Uterus (tissue), 4 donors: Measurements from ENCODE around the gene C16orf86. TPM values are rescaled to one million over a fixed set of nuclear protein-coding genes. Genes with fewer than 3 reads are reported as not detected.

Source experiments
- DNase-seq, 2 donors: peaks; one replicate each; pipeline ENCODE4 v3.0.0-alpha.2; 2019 to 2020
- H3K27ac ChIP-seq, 2 donors: fragments of 200-600 bp; sonication (generic); 1 replicate in 1 of 2; 2 replicates in 1 of 2; pipeline ENCODE4 v1.5.1; 2016 to 2018
- H3K27me3 ChIP-seq, 2 donors: fragments of 200-600 bp; sonication (generic); one replicate each; pipeline ENCODE4 v1.5.1; 2018 to 2019; ENCODE audit warnings: control low read depth in 1 of 2
- H3K36me3 ChIP-seq, 2 donors: fragments of 200-600 bp; sonication (generic); one replicate each; pipeline ENCODE4 v1.5.1; 2019; ENCODE audit warnings: control low read depth in 1 of 2
- H3K4me1 ChIP-seq, 2 donors: fragments of 200-600 bp; sonication (generic); one replicate each; pipeline ENCODE4 v1.5.1; 2018 to 2019; ENCODE audit warnings: control low read depth in 1 of 2
- H3K4me3 ChIP-seq, 2 donors: fragments of 200-600 bp; sonication (generic); 1 replicate in 1 of 2; 2 replicates in 1 of 2; pipeline ENCODE4 v1.5.1; 2018 to 2019; ENCODE audit warnings: mild to moderate bottlenecking in 1 of 2
- H3K9me3 ChIP-seq, 2 donors: fragments of 200-600 bp; sonication (generic); one replicate each; pipeline ENCODE4 v1.5.1; 2019; ENCODE audit warnings: control low read depth in 1 of 2
- POLR2A ChIP-seq, 2 donors: fragments of 450-650 bp; IDR thresholded peaks; one replicate each; pipeline ENCODE4 v1.6.1; 2016; ENCODE audit warnings: antibody characterized with exemption in 2 of 2, mild to moderate bottlenecking in 1 of 2, moderate library complexity in 1 of 2
- intact Hi-C: fragments of 100-400 bp; cut with DNase I; formaldehyde crosslinking; loops from one replicate; pipeline ENCODE4 v1.15.1; 2023; ENCODE audit warnings: low total_unique reads
- total RNA-seq, 4 donors: library from RNA; depleted of rRNA in 3 of 4; stranded (reverse); fragments of >200 nt in 3 of 4; gene quantifications; one replicate each; pipeline versions ENCODE4 v1.1.0 to v1.2.4, GENCODE V29; 2014 to 2023
- TF ChIP-seq, protein P1 (sequence below), 4 experiments: fragments of 200-600 bp in 2 of 4; fragments of 450-650 bp in 2 of 4; sonication (generic) in 2 of 4; IDR thresholded peaks; one replicate each; pipeline ENCODE4 v1.5.1; 2016 to 2019; ENCODE audit warnings: antibody characterized with exemption in 4 of 4, mild to moderate bottlenecking in 2 of 4, moderate library complexity in 1 of 4
- donor health status: DM: yes; HTN: yes; CAD: no.

C16orf86 gene
- total RNA-seq, 4 donors from 2014 or later: 5.3 to 8.6 (median 6.9) TPM; not detected in 1

DNA sequence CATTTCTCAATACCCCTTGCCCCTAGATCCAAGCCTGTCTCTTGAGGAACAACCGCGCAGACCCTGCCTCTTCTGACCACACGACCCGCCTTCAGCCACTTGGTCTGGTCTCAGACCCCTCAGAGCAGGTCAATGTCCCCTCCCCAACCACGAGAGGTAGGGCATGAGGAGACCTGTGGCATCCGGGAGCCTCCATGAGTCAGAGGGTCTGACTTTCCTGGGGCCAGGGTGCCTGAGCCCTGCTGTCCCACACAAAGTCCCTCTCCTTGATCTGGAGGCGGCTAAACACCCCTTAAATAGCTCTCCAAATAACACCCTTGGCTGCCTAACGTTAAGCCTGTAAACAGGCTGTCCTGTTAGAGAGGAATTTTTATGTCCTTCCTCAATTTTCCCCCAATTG lies 16.6 kb upstream of the C16orf86 start:
- TF ChIP-seq, protein P1, sequence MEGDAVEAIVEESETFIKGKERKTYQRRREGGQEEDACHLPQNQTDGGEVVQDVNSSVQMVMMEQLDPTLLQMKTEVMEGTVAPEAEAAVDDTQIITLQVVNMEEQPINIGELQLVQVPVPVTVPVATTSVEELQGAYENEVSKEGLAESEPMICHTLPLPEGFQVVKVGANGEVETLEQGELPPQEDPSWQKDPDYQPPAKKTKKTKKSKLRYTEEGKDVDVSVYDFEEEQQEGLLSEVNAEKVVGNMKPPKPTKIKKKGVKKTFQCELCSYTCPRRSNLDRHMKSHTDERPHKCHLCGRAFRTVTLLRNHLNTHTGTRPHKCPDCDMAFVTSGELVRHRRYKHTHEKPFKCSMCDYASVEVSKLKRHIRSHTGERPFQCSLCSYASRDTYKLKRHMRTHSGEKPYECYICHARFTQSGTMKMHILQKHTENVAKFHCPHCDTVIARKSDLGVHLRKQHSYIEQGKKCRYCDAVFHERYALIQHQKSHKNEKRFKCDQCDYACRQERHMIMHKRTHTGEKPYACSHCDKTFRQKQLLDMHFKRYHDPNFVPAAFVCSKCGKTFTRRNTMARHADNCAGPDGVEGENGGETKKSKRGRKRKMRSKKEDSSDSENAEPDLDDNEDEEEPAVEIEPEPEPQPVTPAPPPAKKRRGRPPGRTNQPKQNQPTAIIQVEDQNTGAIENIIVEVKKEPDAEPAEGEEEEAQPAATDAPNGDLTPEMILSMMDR (IDR thresholded peaks at IDR 0.05): no peak
- no peak for TF ChIP-seq POLR2A (IDR thresholded peaks at IDR 0.05)
- DNase-seq: no peak
- Histone ChIP-seq H3K27ac (no peak overlapping the region), H3K9me3 (no peaks in the 10 kb centered on the region), H3K27me3 (peaks cover 33 to 46% of the 10 kb centered on the region in 2 donors), H3K4me1 (peaks cover 0 to 15% of the 10 kb centered on the region in 2 donors), H3K36me3 (no peaks in the 10 kb centered on the region), H3K4me3 (no peak overlapping the region)
- intact Hi-C loops: no loop called here

- H3K27me3 ChIP-seq: peaks cover 30 to 37% of the 10 kb centered on the region in 2 donors
- H3K4me1 ChIP-seq: peaks cover 0 to 13% of the 10 kb centered on the region in 2 donors
- no peaks in the 10 kb centered on the region for H3K9me3 ChIP-seq
- H3K36me3 ChIP-seq: no peaks in the 10 kb centered on the region
- TF ChIP-seq, protein P1 (IDR thresholded peaks at IDR 0.05): no peak
- no peak for TF ChIP-seq POLR2A (IDR thresholded peaks at IDR 0.05)
- H3K4me3 ChIP-seq: no peak overlapping the region
- peak in 1 of 2 donors; percentile 9 for DNase-seq
- no peak overlapping the region for H3K27ac ChIP-seq
- intact Hi-C loops: no loop called here
Observed at GRCh38 chr16:67651039-67651438, 15.6 kb upstream of the C16orf86 start.

DNA sequence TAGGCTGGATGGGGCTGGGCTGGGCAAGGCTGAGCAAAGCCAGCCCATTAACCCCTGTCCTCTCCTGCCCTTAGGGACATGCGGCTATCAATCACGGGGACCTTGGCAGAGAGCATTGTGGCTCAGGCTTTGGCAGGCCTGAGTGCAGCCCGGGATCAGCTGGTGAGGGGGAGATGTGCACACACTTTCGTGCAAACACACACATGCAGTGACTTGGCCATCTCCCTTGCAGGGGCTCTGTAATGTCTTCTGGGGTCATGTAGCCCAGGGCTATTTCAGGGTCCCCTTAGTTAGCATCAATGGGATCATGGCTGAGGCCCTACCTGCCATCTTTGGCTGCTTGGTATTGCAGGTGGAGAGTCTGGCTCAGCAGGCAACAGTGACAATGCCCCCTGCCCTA lies 14.8 kb upstream of the C16orf86 start:
- Histone ChIP-seq H3K27me3 (peaks cover 30 to 36% of the 10 kb centered on the region in 2 donors), H3K4me1 (peaks cover 0 to 13% of the 10 kb centered on the region in 2 donors), H3K4me3 (no peak overlapping the region), H3K27ac (no peak overlapping the region), H3K9me3 (no peaks in the 10 kb centered on the region), H3K36me3 (no peaks in the 10 kb centered on the region)
- TF ChIP-seq POLR2A (IDR thresholded peaks at IDR 0.05): no peak
- TF ChIP-seq, protein P1 (IDR thresholded peaks at IDR 0.05): no peak
- DNase-seq: no peak
- intact Hi-C loops: no loop called here

DNA sequence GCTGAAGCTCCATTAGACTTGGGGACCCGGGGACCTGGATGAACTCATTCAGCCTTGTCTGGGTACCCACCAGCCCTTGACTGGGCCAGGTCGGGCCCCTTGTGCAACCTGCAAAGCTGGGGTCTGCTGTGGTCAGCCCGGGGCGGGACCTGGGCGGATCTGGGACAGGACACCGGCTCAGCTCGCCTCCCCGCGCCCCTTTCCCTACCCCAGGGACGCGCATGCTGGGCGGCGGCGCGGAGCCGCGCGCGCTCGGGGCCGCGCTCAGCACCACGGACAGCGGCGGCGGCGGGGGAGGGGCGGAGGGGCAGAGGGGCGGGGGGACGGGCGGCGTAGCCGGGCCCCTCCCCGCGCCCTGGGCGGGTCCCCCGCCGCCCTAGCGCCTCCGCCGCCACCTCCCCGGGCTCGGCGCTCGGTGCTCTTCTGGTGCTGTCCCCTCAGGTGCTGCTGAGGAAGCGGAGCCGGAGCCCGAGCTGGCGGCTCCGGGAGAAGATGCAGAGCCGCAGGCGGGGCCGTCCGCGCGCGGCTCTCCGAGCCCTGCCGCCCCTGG lies 14.0 kb upstream of the C16orf86 start:
- peaks cover 0 to 13% of the 10 kb centered on the region in 2 donors for H3K4me1 ChIP-seq
- TF ChIP-seq, protein P1 (IDR thresholded peaks at IDR 0.05): no peak
- no peak for TF ChIP-seq POLR2A (IDR thresholded peaks at IDR 0.05)
- H3K27me3 ChIP-seq: peaks cover 30 to 34% of the 10 kb centered on the region in 2 donors
- H3K27ac ChIP-seq: no peak overlapping the region
- peak in 1 of 2 donors; percentile 18 for DNase-seq
- H3K36me3 ChIP-seq: no peaks in the 10 kb centered on the region
- no peaks in the 10 kb centered on the region for H3K9me3 ChIP-seq
- intact Hi-C loops: no loop called here
- no peak overlapping the region for H3K4me3 ChIP-seq

- Histone ChIP-seq H3K36me3 (no peaks in the 10 kb centered on the region), H3K9me3 (no peaks in the 10 kb centered on the region), H3K27me3 (peaks cover 28% of the 10 kb centered on the region in 2 donors), H3K27ac (no peak overlapping the region), H3K4me3 (no peak overlapping the region), H3K4me1 (peaks cover 0 to 13% of the 10 kb centered on the region in 2 donors)
- intact Hi-C loops: no loop called here
- no peak for TF ChIP-seq POLR2A (IDR thresholded peaks at IDR 0.05)
- TF ChIP-seq, protein P1 (IDR thresholded peaks at IDR 0.05): peak in 1 of 4 experiments; percentile 13
- DNase-seq: no peak
Observed at GRCh38 chr16:67653128-67653788, 13.4 kb upstream of the C16orf86 start.
